Left ventricle myocardium inferior (tissue), 1 donor: ENCODE measurements around the gene PHF10. TPM values are rescaled to one million over a fixed set of nuclear protein-coding genes. Genes with fewer than 3 reads are reported as not detected.
"Not testable (repeated sequence)": the region's sequence is repeated elsewhere in the genome, so short reads cannot be mapped to it uniquely, and the experiment has no call there.

ENCODE experiments used
- DNase-seq: peaks from one replicate; pipeline ENCODE4 v3.0.0-alpha.2; 2020
- H3K27ac ChIP-seq: fragments of 200-600 bp; replicated peaks from 2 replicates; pipeline ENCODE4 v1.8.0; 2021
- H3K27me3 ChIP-seq: fragments of 200-600 bp; 2 replicates; pipeline ENCODE4 v1.8.0; 2021; ENCODE audit warnings: low read depth
- H3K36me3 ChIP-seq: fragments of 200-600 bp; 2 replicates; pipeline ENCODE4 v1.8.0; 2021
- H3K4me1 ChIP-seq: fragments of 200-600 bp; 2 replicates; pipeline ENCODE4 v1.8.0; 2021
- H3K4me3 ChIP-seq: fragments of 200-600 bp; 2 replicates; pipeline ENCODE4 v1.8.0; 2021; ENCODE audit warnings: mild to moderate bottlenecking, moderate library complexity
- H3K9me3 ChIP-seq: fragments of 200-600 bp; replicated peaks from 2 replicates; pipeline ENCODE4 v1.8.0; 2021
- CTCF ChIP-seq: fragments of 200-600 bp; IDR thresholded peaks from 2 replicates; pipeline ENCODE4 v1.8.0; 2021; ENCODE audit warnings: antibody characterized with exemption, mild to moderate bottlenecking, borderline replicate concordance
- intact Hi-C: fragments of 100-400 bp; cut with micrococcal nuclease; formaldehyde crosslinking; loops from one replicate; pipeline ENCODE4 v1.11.0; 2022
- long read RNA-seq: library from polyadenylated mRNA; unstranded; transcript quantifications from one replicate; pipeline ENCODE4 v2.0.0, GENCODE V29; 2021
- total RNA-seq: library from RNA; stranded (reverse); fragmentation: NEBNext Ultra II Directional; extraction: Animal tissue kit (Norgen Biotek cat#: 25700); gene quantifications from one replicate; pipeline ENCODE4 v1.2.1, GENCODE V29; 2021
- donor health status: DM: no; HTN: yes; CAD: no; lungs with severe emphysema.

The PHF10 gene
- 56.6 TPM for total RNA-seq
- long read RNA-seq, full-length matches to known transcripts = 62 of 108 reads
- long read RNA-seq, partial matches to known transcripts = 44 of 108 reads
- long read RNA-seq, other reads (novel, unspliced or antisense) = 2 of 108 reads

GRCh38 chr6:169724494-169725124, at the start of gene PHF10:
Gene PHF10, minus strand, starts transcription at chr6:169724500. Its CDS starts 569 bp downstream, at chr6:169723931.
- no peak for TF ChIP-seq CTCF
- H3K4me1 ChIP-seq = peaks cover 34% of the 10 kb centered on the region
- H3K36me3 ChIP-seq = no peaks in the 10 kb centered on the region
- intact Hi-C loops = no loop called here
- H3K9me3 ChIP-seq = no peaks in the 10 kb centered on the region
- peak within 1 kb of the TSS; percentile 96 for H3K27ac ChIP-seq
- H3K4me3 ChIP-seq = peak within 1 kb of the TSS; percentile 78
- peak; percentile 53 for DNase-seq
- no peaks in the 10 kb centered on the region for H3K27me3 ChIP-seq

- H3K36me3 ChIP-seq = peaks cover 91% of the 10 kb centered on the region
- no peak for TF ChIP-seq CTCF
Observed at GRCh38 chr6:169766921-169767736, 42.8 kb upstream of the PHF10 start.

GRCh38 chr6:169766232-169766631, 41.9 kb upstream of the PHF10 start:
- H3K9me3 ChIP-seq = no peaks in the 10 kb centered on the region
- no peak for DNase-seq
- no peak overlapping the region for H3K4me3 ChIP-seq
- H3K27me3 ChIP-seq = no peaks in the 10 kb centered on the region
- no peak overlapping the region for H3K27ac ChIP-seq
- H3K36me3 ChIP-seq = peaks cover 89% of the 10 kb centered on the region
- intact Hi-C loops = no loop called here
- no peak for TF ChIP-seq CTCF
- H3K4me1 ChIP-seq = no peaks in the 10 kb centered on the region

More at GRCh38 chr6:169766921-169767736, 42.8 kb upstream of the PHF10 start:
- H3K4me3 ChIP-seq = no peak overlapping the region
- intact Hi-C loops = no loop called here
- no peak for DNase-seq
- no peak overlapping the region for H3K27ac ChIP-seq
- no peaks in the 10 kb centered on the region for H3K9me3 ChIP-seq
- no peaks in the 10 kb centered on the region for H3K27me3 ChIP-seq
- H3K4me1 ChIP-seq = no peaks in the 10 kb centered on the region

- DNase-seq, H3K9me3 ChIP-seq, H3K4me3 ChIP-seq, H3K27me3 ChIP-seq, H3K4me1 ChIP-seq, intact Hi-C loops, H3K27ac ChIP-seq: not testable (repeated sequence)
- H3K36me3 ChIP-seq = peaks cover 89% of the 10 kb centered on the region
Observed at GRCh38 chr6:169765789-169766188, 41.5 kb upstream of the PHF10 start.

GRCh38 chr6:169763881-169764280, 39.6 kb upstream of the PHF10 start:
- no peak overlapping the region for H3K4me3 ChIP-seq
- no peaks in the 10 kb centered on the region for H3K9me3 ChIP-seq
- intact Hi-C loops = no loop called here
- no peak for TF ChIP-seq CTCF
- DNase-seq = no peak
- peaks cover 89% of the 10 kb centered on the region for H3K36me3 ChIP-seq
- no peaks in the 10 kb centered on the region for H3K4me1 ChIP-seq
- H3K27me3 ChIP-seq = no peaks in the 10 kb centered on the region
- H3K27ac ChIP-seq = no peak overlapping the region

GRCh38 chr6:169763308-169763707, 39.0 kb upstream of the PHF10 start:
- no peaks in the 10 kb centered on the region for H3K9me3 ChIP-seq
- no peak for TF ChIP-seq CTCF
- no peak overlapping the region for H3K4me3 ChIP-seq
- peaks cover 89% of the 10 kb centered on the region for H3K36me3 ChIP-seq
- DNase-seq = peak; percentile 34
- intact Hi-C loops = no loop called here
- H3K4me1 ChIP-seq = no peaks in the 10 kb centered on the region
- no peak overlapping the region for H3K27ac ChIP-seq
- no peaks in the 10 kb centered on the region for H3K27me3 ChIP-seq
